ENCODE data around the gene TRAPPC10. TPM values are rescaled to one million over a fixed set of nuclear protein-coding genes. Genes with fewer than 3 reads are reported as not detected.
"Not testable (repeated sequence)": the region's sequence is repeated elsewhere in the genome, so short reads cannot be mapped to it uniquely, and the experiment has no call there.

The TRAPPC10 gene
- total and polyA plus RNA-seq, 2 donors (not counting 1 experiment from before 2014, with no cell fraction given), result 15.4 to 22.0 TPM

DNA sequence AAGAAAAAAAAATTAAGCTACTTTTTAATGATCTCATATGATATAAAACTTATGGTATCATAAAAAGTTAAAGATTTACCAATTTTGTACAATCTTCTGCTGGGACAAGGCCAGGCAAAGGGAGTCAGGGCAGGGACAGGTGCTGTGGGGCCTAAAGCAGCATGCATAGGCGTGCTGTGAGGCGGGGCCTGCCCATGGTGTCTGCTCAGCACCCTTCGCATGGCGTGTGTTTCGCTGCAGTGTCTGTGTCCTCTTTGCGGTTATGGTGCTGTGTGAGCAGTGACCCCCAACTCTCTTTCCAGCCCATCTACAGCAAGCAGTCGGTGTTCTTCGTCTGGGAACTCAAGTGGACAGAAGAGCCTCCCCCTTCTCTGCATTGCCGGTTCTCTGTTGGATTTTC is 81.7 kb downstream of the TRAPPC10 start:
- Histone ChIP-seq H3K27ac (ENCODE audit: insufficient read depth, low read length) (no peak overlapping the region), H3K9ac (ENCODE audit: insufficient read depth, low read length) (no peak overlapping the region), H3K4me3 (replicated peaks in 1 of 4; ENCODE audit: control extremely low read depth in 1 of 4, insufficient read depth in 1 of 4, low read depth in 3 of 4, low read length in 4 of 4) (no peak overlapping the region), H3K4me1 (ENCODE audit: control insufficient read depth, extremely low read depth, insufficient read depth, low read length) (no peaks in the 10 kb centered on the region), H3K4me2 (ENCODE audit: extremely low read depth, insufficient read depth, low read length) (no peak overlapping the region), H3K36me3 (ENCODE audit: control insufficient read depth, insufficient read depth, low read length) (peaks cover 11% of the 10 kb centered on the region), H3K27me3 (ENCODE audit: control insufficient read depth, insufficient read depth, low read length) (no peaks in the 10 kb centered on the region), H3K9me3 (ENCODE audit: control insufficient read depth, insufficient read depth, low read depth, low read length) (no peaks in the 10 kb centered on the region), H4K20me1 (ENCODE audit: control insufficient read depth, extremely low read depth, insufficient read depth, low read length) (no peaks in the 10 kb centered on the region), H2AFZ (ENCODE audit: low read length) (no peak overlapping the region), H3K79me2 (ENCODE audit: control insufficient read depth, insufficient read depth, low read length) (no peaks in the 10 kb centered on the region)
- no peak for TF ChIP-seq EZH2 (IDR thresholded peaks at IDR 0.05; ENCODE audit: low read length, missing control alignments)
- no peak for DNase-seq (ENCODE audit: low read depth in 2 of 2)

DNA sequence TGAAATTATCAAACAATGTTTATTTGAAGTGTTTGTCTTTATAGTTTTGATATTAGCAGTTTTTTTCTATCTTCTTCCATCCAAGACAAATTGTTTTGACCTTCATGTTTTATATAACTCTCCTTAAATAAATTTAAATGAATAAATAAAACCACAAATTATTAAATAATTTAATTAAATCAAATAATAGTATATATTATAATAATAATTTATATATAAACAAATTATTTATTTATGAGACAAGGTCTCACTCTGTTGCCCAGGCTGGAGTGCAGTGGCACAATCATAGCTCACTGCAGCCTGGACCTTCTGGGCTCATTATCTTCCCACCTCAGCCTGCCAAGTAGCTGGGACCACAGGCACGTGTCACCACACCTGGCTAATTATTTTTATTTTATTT is 82.7 kb downstream of the TRAPPC10 start:
- Histone ChIP-seq H4K20me1 (ENCODE audit: control insufficient read depth, extremely low read depth, insufficient read depth, low read length) (no peaks in the 10 kb centered on the region), H3K9me3 (ENCODE audit: control insufficient read depth, insufficient read depth, low read depth, low read length) (no peaks in the 10 kb centered on the region), H3K27me3 (ENCODE audit: control insufficient read depth, insufficient read depth, low read length) (no peaks in the 10 kb centered on the region), H3K4me3 (replicated peaks in 1 of 4; ENCODE audit: control extremely low read depth in 1 of 4, insufficient read depth in 1 of 4, low read depth in 3 of 4, low read length in 4 of 4) (no peak overlapping the region), H3K9ac (ENCODE audit: insufficient read depth, low read length) (no peak overlapping the region), H3K27ac (ENCODE audit: insufficient read depth, low read length) (no peak overlapping the region), H2AFZ (ENCODE audit: low read length) (no peak overlapping the region), H3K79me2 (ENCODE audit: control insufficient read depth, insufficient read depth, low read length) (no peaks in the 10 kb centered on the region), H3K4me2 (ENCODE audit: extremely low read depth, insufficient read depth, low read length) (no peak overlapping the region), H3K36me3 (ENCODE audit: control insufficient read depth, insufficient read depth, low read length) (peaks cover 5% of the 10 kb centered on the region), H3K4me1 (ENCODE audit: control insufficient read depth, extremely low read depth, insufficient read depth, low read length) (no peaks in the 10 kb centered on the region)
- DNase-seq (ENCODE audit: low read depth in 2 of 2), result no peak
- TF ChIP-seq, protein P1, sequence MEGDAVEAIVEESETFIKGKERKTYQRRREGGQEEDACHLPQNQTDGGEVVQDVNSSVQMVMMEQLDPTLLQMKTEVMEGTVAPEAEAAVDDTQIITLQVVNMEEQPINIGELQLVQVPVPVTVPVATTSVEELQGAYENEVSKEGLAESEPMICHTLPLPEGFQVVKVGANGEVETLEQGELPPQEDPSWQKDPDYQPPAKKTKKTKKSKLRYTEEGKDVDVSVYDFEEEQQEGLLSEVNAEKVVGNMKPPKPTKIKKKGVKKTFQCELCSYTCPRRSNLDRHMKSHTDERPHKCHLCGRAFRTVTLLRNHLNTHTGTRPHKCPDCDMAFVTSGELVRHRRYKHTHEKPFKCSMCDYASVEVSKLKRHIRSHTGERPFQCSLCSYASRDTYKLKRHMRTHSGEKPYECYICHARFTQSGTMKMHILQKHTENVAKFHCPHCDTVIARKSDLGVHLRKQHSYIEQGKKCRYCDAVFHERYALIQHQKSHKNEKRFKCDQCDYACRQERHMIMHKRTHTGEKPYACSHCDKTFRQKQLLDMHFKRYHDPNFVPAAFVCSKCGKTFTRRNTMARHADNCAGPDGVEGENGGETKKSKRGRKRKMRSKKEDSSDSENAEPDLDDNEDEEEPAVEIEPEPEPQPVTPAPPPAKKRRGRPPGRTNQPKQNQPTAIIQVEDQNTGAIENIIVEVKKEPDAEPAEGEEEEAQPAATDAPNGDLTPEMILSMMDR (conservative IDR thresholded peaks at IDR 0.05 in 1 of 2, IDR thresholded peaks at IDR 0.05 in 1 of 2; ENCODE audit: low read depth in 1 of 2, low read length in 2 of 2), result no peak
- TF ChIP-seq EZH2 (IDR thresholded peaks at IDR 0.05; ENCODE audit: low read length, missing control alignments), result no peak

DNA sequence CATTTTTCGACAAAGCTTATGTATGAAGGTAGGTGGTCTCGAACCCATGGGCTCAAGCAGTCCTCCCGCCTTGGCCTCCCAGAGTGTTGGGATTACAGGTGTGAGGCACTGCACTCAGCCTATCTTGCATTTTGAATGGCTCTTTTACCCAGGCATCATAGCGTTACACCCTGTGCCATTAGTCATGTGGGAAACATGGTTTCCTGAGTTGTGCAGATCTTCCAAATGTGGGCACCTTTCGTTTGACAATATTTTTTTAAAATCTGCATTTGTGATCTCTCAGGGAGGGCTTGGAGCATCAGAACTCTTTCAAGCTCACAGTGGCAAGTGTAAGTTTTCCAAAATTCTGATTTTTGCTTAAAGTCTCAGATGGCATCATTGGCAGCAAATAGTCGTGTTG is 86.4 kb downstream of the TRAPPC10 start:
- not testable (repeated sequence) for H3K27ac ChIP-seq (ENCODE audit: insufficient read depth, low read length); H3K27me3 ChIP-seq (ENCODE audit: control insufficient read depth, insufficient read depth, low read length); H3K4me3 ChIP-seq (replicated peaks in 1 of 4; ENCODE audit: control extremely low read depth in 1 of 4, insufficient read depth in 1 of 4, low read depth in 3 of 4, low read length in 4 of 4); H3K9me3 ChIP-seq (ENCODE audit: control insufficient read depth, insufficient read depth, low read depth, low read length); H3K4me1 ChIP-seq (ENCODE audit: control insufficient read depth, extremely low read depth, insufficient read depth, low read length); DNase-seq (ENCODE audit: low read depth in 2 of 2); H3K4me2 ChIP-seq (ENCODE audit: extremely low read depth, insufficient read depth, low read length); H2AFZ ChIP-seq (ENCODE audit: low read length); H3K9ac ChIP-seq (ENCODE audit: insufficient read depth, low read length); H3K79me2 ChIP-seq (ENCODE audit: control insufficient read depth, insufficient read depth, low read length); H4K20me1 ChIP-seq (ENCODE audit: control insufficient read depth, extremely low read depth, insufficient read depth, low read length); H3K36me3 ChIP-seq (ENCODE audit: control insufficient read depth, insufficient read depth, low read length)

DNA sequence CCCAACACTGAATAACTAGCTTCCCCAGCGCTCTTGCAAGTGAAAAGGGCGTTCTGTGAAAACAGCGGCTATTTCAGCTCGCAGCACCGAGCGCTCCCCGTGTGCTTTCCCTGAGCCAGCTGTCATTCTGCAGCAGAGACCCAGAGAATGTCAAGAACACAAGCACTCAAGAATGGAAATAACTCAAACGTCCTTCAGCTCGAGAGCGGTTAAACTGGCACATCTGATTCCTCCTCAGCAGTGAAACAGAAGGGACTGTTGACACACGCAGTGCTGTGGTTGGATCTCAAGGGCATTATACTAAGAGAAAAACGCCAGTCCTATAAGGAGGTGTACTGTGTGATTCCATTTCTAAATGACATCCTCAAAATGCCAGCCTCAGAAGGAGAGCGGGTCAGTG is 86.9 kb downstream of the TRAPPC10 start:
- H3K4me3 ChIP-seq (replicated peaks in 1 of 4; ENCODE audit: control extremely low read depth in 1 of 4, insufficient read depth in 1 of 4, low read depth in 3 of 4, low read length in 4 of 4); H3K27ac ChIP-seq (ENCODE audit: insufficient read depth, low read length); H3K36me3 ChIP-seq (ENCODE audit: control insufficient read depth, insufficient read depth, low read length): not testable (repeated sequence)

DNA sequence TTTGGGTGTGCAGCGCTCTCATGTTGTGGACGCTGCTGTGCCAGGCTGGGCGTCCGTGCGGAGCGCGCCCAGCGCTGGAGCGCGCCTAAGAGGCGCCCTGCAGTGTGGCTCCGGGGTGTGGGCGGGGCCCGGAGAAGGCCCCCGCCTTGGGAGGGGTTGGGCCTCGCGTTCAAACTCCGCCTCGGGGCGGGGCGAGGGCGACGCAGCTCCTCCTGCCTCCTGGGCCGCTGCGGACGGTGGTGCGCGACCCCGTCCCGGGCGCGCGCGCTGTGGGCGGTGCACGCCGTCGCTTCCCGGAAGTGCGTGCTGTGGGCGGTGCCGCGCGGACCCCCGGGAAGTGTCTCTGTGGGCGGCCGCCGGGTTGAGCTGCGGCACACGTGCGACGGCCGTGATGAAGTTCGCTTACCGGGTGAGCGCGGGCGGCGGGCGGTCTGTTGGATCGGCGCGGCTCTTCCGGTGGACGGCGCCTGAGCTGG is 95.0 kb downstream of the TRAPPC10 start, which contains the start of gene PWP2:
TSS of gene PWP2 (plus strand) at position 374 of the 476 bp plus-strand sequence. CDS start at position 392, 18 bp downstream.
- not testable (repeated sequence) for H4K20me1 ChIP-seq (ENCODE audit: control insufficient read depth, extremely low read depth, insufficient read depth, low read length); H3K36me3 ChIP-seq (ENCODE audit: control insufficient read depth, insufficient read depth, low read length); H2AFZ ChIP-seq (ENCODE audit: low read length); H3K9ac ChIP-seq (ENCODE audit: insufficient read depth, low read length); H3K4me2 ChIP-seq (ENCODE audit: extremely low read depth, insufficient read depth, low read length); H3K27me3 ChIP-seq (ENCODE audit: control insufficient read depth, insufficient read depth, low read length); H3K27ac ChIP-seq (ENCODE audit: insufficient read depth, low read length); H3K9me3 ChIP-seq (ENCODE audit: control insufficient read depth, insufficient read depth, low read depth, low read length); H3K79me2 ChIP-seq (ENCODE audit: control insufficient read depth, insufficient read depth, low read length); H3K4me1 ChIP-seq (ENCODE audit: control insufficient read depth, extremely low read depth, insufficient read depth, low read length)
- peak; percentile 17 to 47 for DNase-seq (ENCODE audit: low read depth in 2 of 2)
- H3K4me3 ChIP-seq (replicated peaks in 1 of 4; ENCODE audit: control extremely low read depth in 1 of 4, insufficient read depth in 1 of 4, low read depth in 3 of 4, low read length in 4 of 4), result peak within 1 kb of the TSS in 1 of 4 experiments; percentile 41

More for the DNA sequence above, 86.9 kb downstream of the TRAPPC10 start:
- not testable (repeated sequence) for H2AFZ ChIP-seq (ENCODE audit: low read length); H3K9me3 ChIP-seq (ENCODE audit: control insufficient read depth, insufficient read depth, low read depth, low read length); H3K4me1 ChIP-seq (ENCODE audit: control insufficient read depth, extremely low read depth, insufficient read depth, low read length); H3K79me2 ChIP-seq (ENCODE audit: control insufficient read depth, insufficient read depth, low read length); DNase-seq (ENCODE audit: low read depth in 2 of 2); H3K9ac ChIP-seq (ENCODE audit: insufficient read depth, low read length); H4K20me1 ChIP-seq (ENCODE audit: control insufficient read depth, extremely low read depth, insufficient read depth, low read length); H3K27me3 ChIP-seq (ENCODE audit: control insufficient read depth, insufficient read depth, low read length); H3K4me2 ChIP-seq (ENCODE audit: extremely low read depth, insufficient read depth, low read length)

DNA sequence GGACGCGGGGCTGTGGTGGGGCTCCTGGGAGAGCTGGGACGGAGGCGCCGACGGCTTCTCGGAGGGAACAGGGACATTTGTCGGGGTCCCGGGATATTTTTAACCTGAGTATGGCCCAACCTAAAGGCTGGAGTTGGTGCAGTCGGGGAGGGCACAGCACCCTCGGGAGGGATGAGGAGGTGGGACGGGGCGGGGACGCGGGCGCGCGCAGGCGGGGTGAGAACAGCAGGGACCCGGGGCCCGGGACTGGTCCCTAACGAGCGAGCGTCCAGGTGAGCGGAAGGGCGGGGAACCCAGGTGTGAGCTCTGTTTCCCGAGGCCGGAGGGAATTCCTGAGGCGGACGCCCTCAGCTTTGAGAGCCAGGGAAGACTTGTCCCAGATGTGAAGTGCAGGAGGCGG is 95.5 kb downstream of the TRAPPC10 start:
- H3K4me1 ChIP-seq (ENCODE audit: control insufficient read depth, extremely low read depth, insufficient read depth, low read length); H2AFZ ChIP-seq (ENCODE audit: low read length); H3K9me3 ChIP-seq (ENCODE audit: control insufficient read depth, insufficient read depth, low read depth, low read length); H4K20me1 ChIP-seq (ENCODE audit: control insufficient read depth, extremely low read depth, insufficient read depth, low read length); DNase-seq (ENCODE audit: low read depth in 2 of 2); H3K27me3 ChIP-seq (ENCODE audit: control insufficient read depth, insufficient read depth, low read length); H3K9ac ChIP-seq (ENCODE audit: insufficient read depth, low read length); H3K27ac ChIP-seq (ENCODE audit: insufficient read depth, low read length); H3K36me3 ChIP-seq (ENCODE audit: control insufficient read depth, insufficient read depth, low read length); H3K4me2 ChIP-seq (ENCODE audit: extremely low read depth, insufficient read depth, low read length); H3K79me2 ChIP-seq (ENCODE audit: control insufficient read depth, insufficient read depth, low read length): not testable (repeated sequence)
- peak overlapping the region in 1 of 4 experiments; percentile 41 for H3K4me3 ChIP-seq (replicated peaks in 1 of 4; ENCODE audit: control extremely low read depth in 1 of 4, insufficient read depth in 1 of 4, low read depth in 3 of 4, low read length in 4 of 4)

Data from fibroblast of lung (primary cell).